Endothelial cell of umbilical vein (primary cell): ENCODE measurements around the gene SRSF11. TPM values are rescaled to one million over a fixed set of nuclear protein-coding genes. Genes with fewer than 3 reads are reported as not detected.

Source experiments
- BruUV-seq: library from RNA; stranded (reverse); fragments of 400-500 nt; replicated peaks from 2 replicates; lab custom pipeline; 2021; lab: Mats Ljungman, UMichigan
- CTCF ChIA-PET: fragments of 300-600, 350-600 bp; sonication (Branson Sonifier 250); formaldehyde crosslinking; loops from one replicate; lab custom pipeline; 2021; ENCODE audit warnings: antibody characterized with exemption, inconsistent platforms; lab: Charles Lee
- POLR2A ChIA-PET: fragments of 300-600, 350-600 bp; sonication (Branson Sonifier 250); formaldehyde crosslinking; loops from one replicate; lab custom pipeline; 2021; ENCODE audit warnings: antibody characterized with exemption, inconsistent platforms; lab: Charles Lee
- DNase-seq: peaks from one replicate; pipeline ENCODE4 v3.0.0-alpha.2; 2011; ENCODE audit warnings: low read depth, low spot score
- FAIRE-seq: peaks from 2 replicates; lab custom pipeline; 2011; peaks lifted over from hg19 to GRCh38; lab: Jason Lieb, UNC
- H2AFZ ChIP-seq: 2 replicates; pipeline ENCODE4 v1.6.0; 2012; ENCODE audit warnings: low read depth, low read length, control low read depth, inconsistent platforms
- H3K27ac ChIP-seq: 2 replicates; pipeline ENCODE4 v1.5.1; 2011; ENCODE audit warnings: low read depth, mild to moderate bottlenecking, control low read depth, low read length, moderate library complexity; ENCODE audit not compliant: insufficient read depth
- H3K27me3 ChIP-seq, 2 experiments: 2 replicates each; pipeline versions ENCODE4 v1.6.0 to v1.6.1; 2011; ENCODE audit warnings: low read length in 2 of 2, mixed read lengths in 1 of 2; ENCODE audit not compliant: control insufficient read depth in 2 of 2, insufficient read depth in 2 of 2
- H3K36me3 ChIP-seq, 2 experiments: 2 replicates in 1 of 2; 3 replicates in 1 of 2; pipeline ENCODE4 v1.5.1; 2011; ENCODE audit warnings: low read length in 2 of 2, mild to moderate bottlenecking in 1 of 2, moderate library complexity in 1 of 2; ENCODE audit not compliant: control insufficient read depth in 2 of 2, insufficient read depth in 2 of 2; ENCODE audit errors: extremely low read depth in 1 of 2
- H3K4me1 ChIP-seq: 3 replicates; pipeline ENCODE4 v1.5.1; 2011; ENCODE audit warnings: mild to moderate bottlenecking, low read length; ENCODE audit not compliant: control insufficient read depth, insufficient read depth; ENCODE audit errors: extremely low read depth
- H3K4me2 ChIP-seq: 2 replicates; pipeline ENCODE4 v1.6.1; 2011; ENCODE audit warnings: low read length, control low read depth, mixed read lengths; ENCODE audit not compliant: insufficient read depth
- H3K4me3 ChIP-seq, 3 experiments: fragments of 200-600 bp in 1 of 3; sonication (generic), shearing (Covaris generic) in 1 of 3; replicated peaks in 1 of 3; 2 replicates each; pipeline ENCODE4 v1.5.1; 2011 to 2016; ENCODE audit warnings: control low read depth in 3 of 3, low read length in 3 of 3, mild to moderate bottlenecking in 2 of 3, inconsistent platforms in 1 of 3, low read depth in 1 of 3, moderate library complexity in 1 of 3; ENCODE audit not compliant: insufficient read depth in 1 of 3
- H3K79me2 ChIP-seq: 2 replicates; pipeline ENCODE4 v1.6.0; 2012; ENCODE audit warnings: low read length, inconsistent platforms; ENCODE audit not compliant: control insufficient read depth, insufficient read depth
- H3K9ac ChIP-seq: replicated peaks from 2 replicates; pipeline ENCODE3; 2011; ENCODE audit warnings: low read length, control low read depth; ENCODE audit not compliant: insufficient read depth; ENCODE audit errors: extremely low read depth
- H3K9me1 ChIP-seq: replicated peaks from 3 replicates; pipeline ENCODE4 v1.6.0; 2011; ENCODE audit warnings: mild to moderate bottlenecking, low read length; ENCODE audit not compliant: control insufficient read depth, insufficient read depth; ENCODE audit errors: extremely low read depth
- H3K9me3 ChIP-seq: replicated peaks from 2 replicates; pipeline ENCODE4 v1.5.1; 2012; ENCODE audit warnings: low read length, inconsistent platforms; ENCODE audit not compliant: control insufficient read depth, insufficient read depth
- H4K20me1 ChIP-seq: replicated peaks from 2 replicates; pipeline ENCODE3; 2011; ENCODE audit warnings: mild to moderate bottlenecking, low read length; ENCODE audit not compliant: control insufficient read depth, insufficient read depth; ENCODE audit errors: extremely low read depth
- CTCF ChIP-seq, 2 donors: IDR thresholded peaks; 1 replicate in 1 of 2; 2 replicates in 1 of 2; pipeline ENCODE4 v1.5.1; 2011; ENCODE audit warnings: low read length in 2 of 2, mild to moderate bottlenecking in 2 of 2, moderate library complexity in 2 of 2, control low read depth in 1 of 2, inconsistent platforms in 1 of 2, low read depth in 1 of 2; ENCODE audit not compliant: insufficient read depth in 1 of 2; ENCODE audit errors: extremely low read depth in 1 of 2
- EZH2 ChIP-seq: IDR thresholded peaks from 2 replicates; pipeline ENCODE4 v1.6.1; 2012; ENCODE audit warnings: borderline replicate concordance, low read depth, mild to moderate bottlenecking, moderate library complexity, low read length, inconsistent platforms; ENCODE audit not compliant: severe bottlenecking
- FOS ChIP-seq: IDR thresholded peaks from 2 replicates; pipeline ENCODE4 v1.6.1; 2011; ENCODE audit warnings: mild to moderate bottlenecking, low read length, moderate library complexity, borderline replicate concordance; ENCODE audit not compliant: insufficient read depth
- GATA2 ChIP-seq: IDR thresholded peaks from 2 replicates; pipeline ENCODE4 v1.7.0; 2011; ENCODE audit warnings: low read depth, mild to moderate bottlenecking, moderate library complexity, mixed read lengths, low read length; ENCODE audit not compliant: insufficient read length, insufficient read depth
- JUN ChIP-seq: IDR thresholded peaks from 2 replicates; pipeline ENCODE4 v1.6.1; 2011; ENCODE audit warnings: borderline replicate concordance, low read depth; ENCODE audit not compliant: insufficient read length, insufficient read depth
- MAX ChIP-seq: IDR thresholded peaks from 2 replicates; pipeline ENCODE4 v1.6.1; 2011; ENCODE audit not compliant: insufficient read depth, insufficient read length
- MYC ChIP-seq: IDR thresholded peaks from one replicate; pipeline ENCODE4 v1.6.1; 2011; ENCODE audit warnings: mild to moderate bottlenecking, low read depth, low read length
- POLR2A ChIP-seq: IDR thresholded peaks from 2 replicates; pipeline ENCODE4 v1.6.1; 2012; ENCODE audit warnings: low read depth, mild to moderate bottlenecking, control low read depth, low read length
- POLR2AphosphoS5 ChIP-seq: IDR thresholded peaks from 2 replicates; pipeline ENCODE4 v1.6.1; 2012; ENCODE audit warnings: low read depth, mild to moderate bottlenecking, control low read depth, low read length, moderate library complexity; ENCODE audit not compliant: insufficient read depth
- dilution Hi-C: fragments of 300-500 bp; cut with MboI; formaldehyde crosslinking; loops from one replicate; pipeline ENCODE4 v1.15.0; 2019; ENCODE audit warnings: low sequenced_read_pairs; ENCODE audit not compliant: extremely low pct_ligation_motif_present
- intact Hi-C: fragments of 100-400 bp; cut with micrococcal nuclease; formaldehyde crosslinking; loops from one replicate; pipeline ENCODE4 v1.10.0; 2022
- polyA plus RNA-seq, 4 experiments: library from polyadenylated mRNA; depleted of rRNA in 3 of 4; stranded (reverse) in 3 of 4; unstranded in 1 of 4; fragments of >200 nt; gene quantifications; 2 replicates each; pipeline versions ENCODE4 v1.2.1 to v1.2.3, GENCODE V29; 2011 to 2012; ENCODE audit warnings: missing spikeins in 1 of 4
- total RNA-seq: library from RNA; stranded (reverse); gene quantifications from 2 replicates; pipeline ENCODE4 v1.2.3, GENCODE V29; 2021

The SRSF11 gene
- total and polyA plus RNA-seq, 2 donors (not counting 3 experiments of a cell fraction or from before 2014, with no cell fraction given) = 177 to 241 TPM

GRCh38 chr1:70202173-70202758, 18.9 kb upstream of the SRSF11 start:
- dilution Hi-C loops = no loop called here
- Histone ChIP-seq H3K4me3 (no peak overlapping the region), H3K4me2 (no peak overlapping the region), H3K9ac (no peak overlapping the region), H2AFZ (no peak overlapping the region), H3K27me3 (no peaks in the 10 kb centered on the region), H3K9me1 (no peaks in the 10 kb centered on the region), H3K27ac (no peak overlapping the region), H3K79me2 (peaks cover 86% of the 10 kb centered on the region), H3K36me3 (no peaks in the 10 kb centered on the region), H4K20me1 (no peaks in the 10 kb centered on the region), H3K9me3 (no peaks in the 10 kb centered on the region), H3K4me1 (peaks cover 19% of the 10 kb centered on the region)
- FAIRE-seq (no peak), DNase-seq (no peak)
- CTCF ChIA-PET = no interaction called here
- POLR2A ChIA-PET = no interaction called here
- no TSS peak for BruUV-seq
- no peak for TF ChIP-seq POLR2AphosphoS5
- no peak for TF ChIP-seq JUN
- no peak for TF ChIP-seq POLR2A
- TF ChIP-seq FOS = no peak
- TF ChIP-seq EZH2 = no peak
- no peak for TF ChIP-seq CTCF (IDR thresholded peaks at IDR 0.05; ENCODE audit: extremely low read depth in 1 of 2, insufficient read depth in 1 of 2, low read depth in 1 of 2, low read length in 2 of 2)
- TF ChIP-seq MYC = no peak
- TF ChIP-seq GATA2 = no peak
- no peak for TF ChIP-seq MAX
- intact Hi-C loops = loop anchor here (10.0 kb wide), 1 partner anchor 637 kb away; the partner anchor contains the start of gene LRRC7
